Breast epithelium (tissue), 4 donors: ENCODE results near the gene ENTPD2. TPM values are rescaled to one million over a fixed set of nuclear protein-coding genes. Genes with fewer than 3 reads are reported as not detected.

ENCODE experiments used
- DNase-seq, 2 donors: peaks; one replicate each; pipeline ENCODE4 v3.0.0-alpha.2; 2019; ENCODE audit warnings: low spot score in 2 of 2
- H3K27ac ChIP-seq, 2 donors: fragments of 200-600 bp; sonication (generic) in 1 of 2; one replicate each; pipeline ENCODE4 v1.5.1; 2016 to 2019; ENCODE audit warnings: mild to moderate bottlenecking in 1 of 2
- H3K27me3 ChIP-seq, 2 donors: fragments of 200-600 bp; sonication (generic) in 1 of 2; one replicate each; pipeline versions ENCODE4 v1.5.1 to v1.6.0; 2017 to 2019; ENCODE audit warnings: control low read depth in 1 of 2, mild to moderate bottlenecking in 1 of 2
- H3K36me3 ChIP-seq: fragments of 200-600 bp; one replicate; pipeline ENCODE4 v1.5.1; 2019
- H3K4me1 ChIP-seq, 2 donors: fragments of 200-600 bp; sonication (generic); one replicate each; pipeline ENCODE4 v1.5.1; 2016 to 2019; ENCODE audit warnings: control low read depth in 1 of 2
- H3K4me3 ChIP-seq, 3 donors: fragments of 200-600 bp; sonication (generic); 1 replicate in 2 of 3; 2 replicates in 1 of 3; pipeline ENCODE4 v1.5.1; 2016 to 2019; ENCODE audit warnings: mild to moderate bottlenecking in 3 of 3, moderate library complexity in 2 of 3
- H3K9me3 ChIP-seq, 2 donors: fragments of 200-600 bp; sonication (generic) in 1 of 2; one replicate each; pipeline ENCODE4 v1.5.1; 2016 to 2019; ENCODE audit warnings: control low read depth in 1 of 2
- CTCF ChIP-seq, 3 donors: fragments of 450-650 bp; IDR thresholded peaks; one replicate each; pipeline ENCODE4 v1.5.1; 2016 to 2017; ENCODE audit warnings: antibody characterized with exemption in 3 of 3, mild to moderate bottlenecking in 3 of 3, moderate library complexity in 3 of 3
- POLR2A ChIP-seq: fragments of 450-650 bp; IDR thresholded peaks from one replicate; pipeline ENCODE4 v1.6.1; 2016; ENCODE audit warnings: antibody characterized with exemption, mild to moderate bottlenecking, moderate library complexity
- POLR2AphosphoS5 ChIP-seq, 3 donors: sonication (generic); formaldehyde crosslinking; IDR thresholded peaks; one replicate each; pipeline ENCODE4 v1.6.1; 2017; ENCODE audit warnings: antibody characterized with exemption in 3 of 3
- intact Hi-C: fragments of 100-400 bp; cut with DNase I; formaldehyde crosslinking; loops from one replicate; pipeline ENCODE4 v1.15.1; 2023; ENCODE audit warnings: low total_unique reads
- total RNA-seq, 3 donors: library from RNA; depleted of rRNA; stranded (reverse); fragments of >200 nt; gene quantifications; one replicate each; pipeline ENCODE4 v1.1.0, GENCODE V29; 2016

ENTPD2 gene
- total RNA-seq, 3 donors from 2014 or later: 0.16 to 6.7 (median 3.6) TPM

GRCh38 chr9:137070201-137070905 lies 16.5 kb upstream of the ENTPD2 start, which contains the start of gene SAPCD2:
Gene SAPCD2 (minus strand): TSS chr9:137070557. CDS start chr9:137070460, 97 bp downstream.
- TF ChIP-seq CTCF (IDR thresholded peaks at IDR 0.05): no peak
- TF ChIP-seq POLR2A: no peak
- no peak for TF ChIP-seq POLR2AphosphoS5 (IDR thresholded peaks at IDR 0.05)
- peak within 1 kb of the TSS; percentile 82 to 91 for H3K27ac ChIP-seq
- peak within 1 kb of the TSS; percentile 24 to 74 (median 55) for H3K4me3 ChIP-seq
- H3K4me1 ChIP-seq: peaks cover 6 to 7% of the 10 kb centered on the region in 2 donors
- no peaks in the 10 kb centered on the region for H3K9me3 ChIP-seq
- H3K36me3 ChIP-seq: no peaks in the 10 kb centered on the region
- peaks cover 0 to 4% of the 10 kb centered on the region in 2 donors for H3K27me3 ChIP-seq
- intact Hi-C loops: no loop called here
- DNase-seq: peak; percentile 85 to 89

- peaks cover 6 to 7% of the 10 kb centered on the region in 2 donors for H3K4me1 ChIP-seq
- H3K27ac ChIP-seq: no peak overlapping the region
- H3K9me3 ChIP-seq: no peaks in the 10 kb centered on the region
- DNase-seq: no peak
- H3K36me3 ChIP-seq: no peaks in the 10 kb centered on the region
- TF ChIP-seq POLR2A: no peak
- intact Hi-C loops: no loop called here
- H3K4me3 ChIP-seq: peak overlapping the region in 2 of 3 donors; percentile 55 to 74
- peaks cover 0 to 4% of the 10 kb centered on the region in 2 donors for H3K27me3 ChIP-seq
Measured at GRCh38 chr9:137069508-137070091, 15.7 kb upstream of the ENTPD2 start.

GRCh38 chr9:137068539-137069507 lies 15.0 kb upstream of the ENTPD2 start:
- intact Hi-C loops: no loop called here
- H3K9me3 ChIP-seq: no peaks in the 10 kb centered on the region
- H3K4me1 ChIP-seq: peaks cover 6 to 7% of the 10 kb centered on the region in 2 donors
- DNase-seq: no peak
- peak overlapping the region in 1 of 3 donors; percentile 74 for H3K4me3 ChIP-seq
- TF ChIP-seq POLR2A (no peak), POLR2AphosphoS5 (IDR thresholded peaks at IDR 0.05) (no peak), CTCF (IDR thresholded peaks at IDR 0.05) (no peak)
- no peaks in the 10 kb centered on the region for H3K36me3 ChIP-seq
- H3K27me3 ChIP-seq: peaks cover 0 to 4% of the 10 kb centered on the region in 2 donors
- H3K27ac ChIP-seq: no peak overlapping the region

- H3K4me3 ChIP-seq: no peak overlapping the region
- intact Hi-C loops: no loop called here
- peaks cover 0 to 4% of the 10 kb centered on the region in 2 donors for H3K27me3 ChIP-seq
- H3K4me1 ChIP-seq: peaks cover 7% of the 10 kb centered on the region in 2 donors
- peak; percentile 82 to 87 for DNase-seq
- H3K9me3 ChIP-seq: no peaks in the 10 kb centered on the region
- no peaks in the 10 kb centered on the region for H3K36me3 ChIP-seq
- H3K27ac ChIP-seq: no peak overlapping the region
- no peak for TF ChIP-seq POLR2A
- TF ChIP-seq CTCF (IDR thresholded peaks at IDR 0.05): peak; percentile 68 to 87 (median 79)
- TF ChIP-seq POLR2AphosphoS5 (IDR thresholded peaks at IDR 0.05): peak in 1 of 3 donors; percentile 15
Measured at GRCh38 chr9:137067860-137068538, 14.1 kb upstream of the ENTPD2 start.
